ENCODE measurements around the gene VAT1L.

DNA sequence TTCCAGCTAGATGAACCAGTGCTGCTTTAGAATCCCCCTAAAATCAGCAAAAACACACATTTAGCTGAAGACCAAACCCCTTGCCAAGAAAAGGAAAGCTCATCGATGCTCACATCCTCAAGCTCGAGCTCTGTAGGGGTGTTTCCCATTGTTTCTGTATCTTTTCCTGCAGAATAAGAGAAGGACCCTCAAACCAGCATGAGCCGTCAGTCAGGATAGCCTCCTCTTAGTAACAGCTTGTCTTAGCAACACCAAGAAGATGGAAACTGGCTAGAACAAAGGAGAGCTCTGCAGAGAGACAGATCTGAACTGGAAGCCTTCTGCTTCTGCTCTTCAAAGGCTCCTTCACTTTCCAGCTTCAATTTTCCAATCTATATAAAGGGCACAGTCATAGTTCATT, 32.0 kb downstream of the VAT1L start:
- TF ChIP-seq CHD2 (IDR thresholded peaks at IDR 0.05; ENCODE audit: low read length, partially characterized antibody) (no peak), MXI1 (IDR thresholded peaks at IDR 0.05; ENCODE audit: low read depth, low read length) (no peak), SIN3A (IDR thresholded peaks at IDR 0.05; ENCODE audit: borderline replicate concordance, low read depth, low read length) (no peak)
